CD4-positive, alpha-beta T cell treated with Interleukin-2 at 100 ng/mL for 4 hours (primary cell): ENCODE measurements around the gene CLBA1.
A peak's percentile ranks its signal among the peaks of the same experiment; 100 is the strongest.

Experiments used
- DNase-seq: peaks from one replicate; pipeline ENCODE4 v3.0.0-alpha.2; 2020; ENCODE audit warnings: low spot score

CLBA1 gene

GRCh38 chr14:104968541-104969401 lies 16.8 kb upstream of the CLBA1 start:
- DNase-seq = no peak

- no peak for DNase-seq
Observed at GRCh38 chr14:104969741-104970230, 15.8 kb upstream of the CLBA1 start.

GRCh38 chr14:104970231-104971068 lies 15.1 kb upstream of the CLBA1 start:
- no peak for DNase-seq

GRCh38 chr14:104971447-104972240 lies 13.9 kb upstream of the CLBA1 start:
- no peak for DNase-seq

GRCh38 chr14:104972301-104973134 lies 13.1 kb upstream of the CLBA1 start:
- DNase-seq = no peak

- DNase-seq = no peak
Observed at GRCh38 chr14:104973135-104973384, 12.5 kb upstream of the CLBA1 start.

- DNase-seq = no peak
Observed at GRCh38 chr14:104973385-104974145, 12.0 kb upstream of the CLBA1 start.

GRCh38 chr14:104974146-104974541 lies 11.4 kb upstream of the CLBA1 start:
- DNase-seq = no peak

GRCh38 chr14:104974665-104975390 lies 10.8 kb upstream of the CLBA1 start:
- DNase-seq = no peak

GRCh38 chr14:104975481-104976197 lies 9.9 kb upstream of the CLBA1 start:
- peak; percentile 21 for DNase-seq

- peak; percentile 88 for DNase-seq
Observed at GRCh38 chr14:104976198-104977007, 9.2 kb upstream of the CLBA1 start.

GRCh38 chr14:104977008-104977680 lies 8.4 kb upstream of the CLBA1 start:
- DNase-seq = no peak

GRCh38 chr14:104977681-104978653 lies 7.6 kb upstream of the CLBA1 start, which contains the start of gene AHNAK2:
AHNAK2 (minus strand) TSS chr14:104978374; CDS start chr14:104978237, 137 bp downstream.
- peak; percentile 26 for DNase-seq

GRCh38 chr14:104978746-104979691 lies 6.6 kb upstream of the CLBA1 start:
- DNase-seq = no peak
